Renal cortex interstitium (tissue), 15 donors: ENCODE measurements around the gene CFTR. TPM values are rescaled to one million over a fixed set of nuclear protein-coding genes. Genes with fewer than 3 reads are reported as not detected.
A peak's percentile ranks its signal among the peaks of the same experiment; 100 is the strongest.
"Not testable (repeated sequence)": the region's sequence is repeated elsewhere in the genome, so short reads cannot be mapped to it uniquely, and the experiment has no call there.

Source experiments
- DNase-seq, 11 donors: peaks; one replicate each; pipeline ENCODE4 v3.0.0-alpha.2; 2013; ENCODE audit warnings: low read depth in 9 of 11, low spot score in 4 of 11; ENCODE audit errors: extremely low read depth in 1 of 11
- long read RNA-seq, 16 experiments: transcript quantifications; one replicate each; lab custom pipeline, GENCODE V29; 2026
- polyA plus RNA-seq, 3 donors: library from polyadenylated mRNA; unstranded; fragments of 120-200 nt; gene quantifications; one replicate each; pipeline ENCODE4 v1.2.1, GENCODE V29; 2013; ENCODE audit not compliant: insufficient read length in 3 of 3

CFTR gene
- polyA plus RNA-seq = 1 to 10 TPM; 5.6 to 8.4 (median 6.0) TPM
- long read RNA-seq, donor 1, partial matches to known transcripts = 0 of 12 reads
- long read RNA-seq, donor 1, other reads (novel, unspliced or antisense) = 12 of 12 reads
- long read RNA-seq, donor 2 = 0 reads
- long read RNA-seq, donor 3 = 0 reads
- long read RNA-seq, donor 4 = 0 reads
- long read RNA-seq, donor 5 = 0 reads
- long read RNA-seq, donor 6 = 0 reads
- long read RNA-seq, donor 7, partial matches to known transcripts = 8 of 8 reads
- long read RNA-seq, donor 7, other reads (novel, unspliced or antisense) = 0 of 8 reads
- long read RNA-seq, donor 8 = 0 reads
- long read RNA-seq, donor 9 = 0 reads
- long read RNA-seq, donor 10 = 0 reads
- long read RNA-seq, donor 11 = 0 reads
- long read RNA-seq, donor 12 = 0 reads
- long read RNA-seq, donor 13 = 0 reads
- long read RNA-seq, donor 14 = 0 reads
- long read RNA-seq, donor 15 = 0 reads
- long read RNA-seq, donor 16 = 0 reads

DNA sequence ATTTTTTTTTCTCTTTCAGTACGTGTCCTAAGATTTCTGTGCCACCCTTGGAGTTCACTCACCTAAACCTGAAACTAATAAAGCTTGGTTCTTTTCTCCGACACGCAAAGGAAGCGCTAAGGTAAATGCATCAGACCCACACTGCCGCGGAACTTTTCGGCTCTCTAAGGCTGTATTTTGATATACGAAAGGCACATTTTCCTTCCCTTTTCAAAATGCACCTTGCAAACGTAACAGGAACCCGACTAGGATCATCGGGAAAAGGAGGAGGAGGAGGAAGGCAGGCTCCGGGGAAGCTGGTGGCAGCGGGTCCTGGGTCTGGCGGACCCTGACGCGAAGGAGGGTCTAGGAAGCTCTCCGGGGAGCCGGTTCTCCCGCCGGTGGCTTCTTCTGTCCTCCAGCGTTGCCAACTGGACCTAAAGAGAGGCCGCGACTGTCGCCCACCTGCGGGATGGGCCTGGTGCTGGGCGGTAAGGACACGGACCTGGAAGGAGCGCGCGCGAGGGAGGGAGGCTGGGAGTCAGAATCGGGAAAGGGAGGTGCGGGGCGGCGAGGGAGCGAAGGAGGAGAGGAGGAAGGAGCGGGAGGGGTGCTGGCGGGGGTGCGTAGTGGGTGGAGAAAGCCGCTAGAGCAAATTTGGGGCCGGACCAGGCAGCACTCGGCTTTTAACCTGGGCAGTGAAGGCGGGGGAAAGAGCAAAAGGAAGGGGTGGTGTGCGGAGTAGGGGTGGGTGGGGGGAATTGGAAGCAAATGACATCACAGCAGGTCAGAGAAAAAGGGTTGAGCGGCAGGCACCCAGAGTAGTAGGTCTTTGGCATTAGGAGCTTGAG, at the start of gene CFTR:
CFTR (plus strand) TSS at position 801 of the 830 bp plus-strand sequence. CDS start 70 bp downstream, outside the sequence.
- DNase-seq = no peak

DNA sequence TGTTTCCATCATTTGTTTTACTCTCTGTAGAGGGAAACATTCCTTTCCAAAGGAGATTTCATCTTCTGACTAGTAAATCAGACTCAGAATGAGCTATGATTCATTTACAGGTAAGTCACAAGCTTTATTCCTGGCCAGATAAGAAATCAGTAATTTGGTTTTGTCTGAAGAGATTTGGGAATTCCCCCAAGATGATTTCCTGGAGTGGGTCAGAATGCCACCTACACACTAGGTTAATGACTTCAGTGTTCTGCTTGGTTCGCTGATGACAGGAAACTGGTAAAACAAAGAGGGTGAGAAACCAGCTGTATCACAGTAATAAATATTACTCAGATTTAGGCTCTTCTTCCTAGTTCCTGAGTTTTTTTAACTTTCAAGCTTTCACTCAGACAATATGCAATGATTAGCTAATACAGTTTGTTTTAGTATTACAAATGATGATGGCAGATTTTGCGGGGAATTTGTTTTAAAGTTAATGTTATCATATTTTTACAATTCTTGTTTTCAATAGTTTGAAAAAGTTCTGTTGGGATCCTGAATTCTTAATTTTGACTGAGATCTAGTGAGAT, 44.3 kb upstream of the CFTR start:
- no peak for DNase-seq

DNA sequence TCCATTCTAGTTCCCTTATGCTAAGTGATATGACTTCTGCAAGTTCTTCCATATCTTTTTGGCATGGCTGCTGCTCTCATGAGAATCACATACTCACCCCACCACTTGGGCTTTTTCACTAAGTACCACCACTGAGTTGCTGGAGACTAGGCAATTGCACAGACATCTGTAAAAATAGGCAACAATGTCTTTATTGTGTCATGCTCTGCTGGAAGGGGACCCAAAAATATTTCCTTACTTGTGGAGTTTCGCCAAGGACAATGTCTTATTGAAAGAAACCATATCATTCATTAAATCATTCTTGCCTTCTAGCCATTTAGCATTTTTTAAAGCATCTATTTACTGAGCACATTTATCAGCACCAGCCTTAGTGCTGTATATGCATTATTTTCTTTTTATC, 35.2 kb upstream of the CFTR start:
- no peak for DNase-seq

DNA sequence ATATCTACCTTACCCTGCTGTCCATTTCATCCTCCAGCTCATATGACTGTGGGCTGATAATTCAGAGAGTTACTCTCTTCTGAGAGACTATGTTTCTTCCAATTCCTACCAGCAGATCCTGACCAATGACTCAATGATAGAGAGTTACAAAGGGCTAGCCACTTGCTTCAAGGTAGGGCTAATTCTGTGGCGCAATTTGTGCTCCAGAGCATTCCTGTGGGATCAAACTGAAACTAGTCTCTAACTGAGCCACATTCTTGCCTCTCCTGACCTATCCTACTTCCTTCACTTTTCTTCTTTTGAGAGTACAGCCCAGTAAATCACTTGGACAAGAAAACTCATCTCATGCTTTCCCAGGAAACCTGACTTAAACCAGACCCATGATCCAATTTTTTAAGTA, 34.6 kb upstream of the CFTR start:
- no peak for DNase-seq

DNA sequence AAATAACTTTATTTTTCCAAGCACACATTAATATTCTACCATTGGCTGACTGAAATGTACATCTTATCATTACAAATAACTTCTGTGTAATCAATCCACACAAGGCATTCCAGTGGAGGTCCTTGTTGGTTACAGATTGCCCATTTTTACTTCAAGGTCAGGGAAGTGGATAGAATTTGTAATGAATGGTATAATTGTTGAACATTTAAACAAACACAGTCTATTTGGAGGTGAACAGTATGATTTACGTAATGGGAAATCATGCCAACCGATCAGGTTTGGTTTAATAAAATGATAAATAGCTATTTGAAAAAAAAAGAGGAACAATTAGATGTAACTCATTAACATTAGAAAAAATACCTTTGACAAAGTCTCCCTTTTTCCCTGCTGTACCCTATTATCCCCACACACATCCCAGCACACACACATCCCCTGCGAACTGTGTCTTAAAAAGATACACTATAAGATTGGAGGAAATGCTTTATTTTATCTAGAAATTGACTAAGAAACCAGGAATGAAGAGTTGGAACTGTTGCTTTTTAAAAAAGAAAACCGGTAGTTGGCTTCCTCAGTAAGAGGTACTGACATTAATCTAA, 33.5 kb upstream of the CFTR start:
- no peak for DNase-seq

DNA sequence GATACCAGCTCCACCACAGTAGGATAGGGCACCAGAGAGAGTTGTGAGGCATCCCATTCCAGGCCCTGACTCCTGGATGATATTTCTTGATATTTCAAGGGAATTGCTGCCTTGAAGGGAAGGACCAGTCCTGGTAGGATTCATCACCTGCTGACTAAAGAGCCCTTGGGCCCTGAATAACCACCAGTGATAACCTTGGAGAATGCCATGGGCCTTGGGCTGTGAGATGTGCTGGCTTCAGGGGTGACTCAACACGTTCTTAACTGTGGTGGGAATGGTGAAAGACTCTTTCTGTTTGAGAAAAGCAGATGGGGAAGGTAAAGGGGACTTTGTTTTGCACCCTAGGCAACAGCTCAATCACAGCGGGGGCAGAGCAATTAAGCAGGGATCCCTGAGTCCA, 31.2 kb upstream of the CFTR start:
- DNase-seq = no peak

DNA sequence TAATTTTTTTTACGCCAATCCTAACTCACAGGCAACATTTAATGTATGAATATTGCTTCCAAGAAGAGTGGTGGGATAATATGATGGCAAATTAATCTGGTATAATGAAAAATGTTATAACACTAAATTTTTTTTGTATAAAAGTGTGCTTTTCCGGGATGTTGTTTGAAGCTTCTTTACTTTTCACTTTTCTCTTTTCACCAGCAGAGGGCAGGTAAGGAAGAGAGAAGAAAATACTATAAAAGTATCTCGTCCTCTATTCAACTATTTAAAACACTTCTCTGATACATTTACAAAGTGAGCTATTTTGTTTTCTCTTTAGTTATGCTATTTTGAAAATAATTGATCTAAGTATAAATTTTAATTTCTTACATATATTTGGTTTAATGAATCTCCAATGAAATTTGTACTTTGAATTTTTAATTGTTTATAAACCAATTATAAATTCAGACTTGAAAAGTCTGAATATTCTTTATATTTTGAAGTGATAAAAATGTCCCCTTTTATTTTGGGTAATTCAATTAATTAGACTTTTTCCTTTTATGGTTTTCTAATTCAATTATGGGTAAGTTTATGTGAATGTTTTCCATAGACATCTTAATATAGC, 20.7 kb upstream of the CFTR start:
- DNase-seq = peak in 2 of 11 donors; percentile 9 to 29

DNA sequence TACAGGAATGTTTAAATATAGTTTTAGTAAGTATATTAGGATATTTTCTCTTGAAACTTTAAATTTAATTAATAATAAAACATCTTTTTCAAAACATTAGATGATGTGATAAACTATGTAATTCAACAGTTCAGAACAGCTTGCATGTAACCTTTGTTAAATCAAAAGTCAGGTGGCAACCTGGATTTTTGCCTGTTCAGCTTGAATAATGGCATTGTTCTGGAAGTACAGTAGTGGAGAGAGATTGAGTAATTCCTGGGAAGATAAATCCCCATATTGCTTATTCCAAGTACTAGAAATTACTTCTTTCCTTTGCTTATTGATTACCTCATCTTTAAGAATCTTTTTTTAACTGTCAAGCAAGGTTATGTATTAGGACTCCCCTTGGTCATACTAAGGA, 20.1 kb upstream of the CFTR start:
- DNase-seq = no peak

DNA sequence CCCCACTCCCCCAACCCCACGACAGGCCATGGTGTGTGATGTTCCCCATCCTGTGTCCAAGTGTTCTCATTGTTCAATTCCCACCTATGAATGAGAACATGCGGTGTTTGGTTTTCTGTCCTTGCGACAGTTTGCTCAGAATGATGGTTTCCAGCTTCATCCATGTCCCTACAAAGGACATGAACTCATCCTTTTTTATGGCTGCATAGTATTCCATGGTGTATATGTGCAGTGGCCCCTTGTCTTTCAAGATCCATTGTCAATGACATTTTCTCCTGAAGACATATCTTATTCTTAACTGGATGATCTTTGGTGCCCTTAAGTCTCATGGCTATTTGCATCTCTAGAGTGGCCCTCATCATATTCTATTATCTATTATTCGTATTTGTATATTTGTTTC, 19.0 kb upstream of the CFTR start:
- not testable (repeated sequence) for DNase-seq

DNA sequence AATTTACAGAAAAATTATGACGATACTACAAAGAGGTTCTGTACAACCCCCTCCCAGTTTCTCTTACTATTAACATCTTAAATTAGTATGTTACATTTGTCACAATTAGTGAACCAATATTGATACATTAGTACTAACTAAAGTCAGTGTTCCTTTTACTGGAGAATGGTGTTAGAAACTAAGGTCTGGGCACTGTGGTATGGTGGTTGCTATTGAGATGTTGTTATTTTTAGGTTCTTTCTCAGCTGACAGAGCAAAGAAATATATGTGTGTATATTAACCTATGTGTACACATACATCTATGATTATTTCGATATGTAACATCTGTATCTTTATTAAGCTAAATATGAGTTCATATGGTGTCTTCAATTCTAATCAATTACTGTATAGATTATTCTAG, 11.7 kb upstream of the CFTR start:
- DNase-seq = no peak

DNA sequence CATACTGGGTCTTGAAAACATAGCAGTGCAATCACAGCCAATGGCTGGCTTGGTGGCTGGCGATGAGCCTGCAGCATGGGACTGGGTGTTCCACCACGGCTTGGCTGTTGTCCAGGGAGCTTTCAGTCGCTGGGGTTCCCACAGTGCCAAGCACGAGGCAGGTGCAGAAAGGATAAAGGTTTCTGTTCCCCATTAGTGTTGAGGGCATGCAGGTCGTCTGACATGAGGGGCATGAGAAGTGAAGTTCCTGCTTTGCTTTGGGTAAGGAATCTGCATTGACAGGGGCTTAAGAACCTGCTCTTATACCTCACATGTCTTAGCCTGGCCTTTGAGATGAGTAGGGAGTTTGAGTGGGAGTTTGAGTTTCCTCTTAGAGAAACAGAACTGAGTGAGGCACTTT, 9.0 kb upstream of the CFTR start:
- DNase-seq = no peak

DNA sequence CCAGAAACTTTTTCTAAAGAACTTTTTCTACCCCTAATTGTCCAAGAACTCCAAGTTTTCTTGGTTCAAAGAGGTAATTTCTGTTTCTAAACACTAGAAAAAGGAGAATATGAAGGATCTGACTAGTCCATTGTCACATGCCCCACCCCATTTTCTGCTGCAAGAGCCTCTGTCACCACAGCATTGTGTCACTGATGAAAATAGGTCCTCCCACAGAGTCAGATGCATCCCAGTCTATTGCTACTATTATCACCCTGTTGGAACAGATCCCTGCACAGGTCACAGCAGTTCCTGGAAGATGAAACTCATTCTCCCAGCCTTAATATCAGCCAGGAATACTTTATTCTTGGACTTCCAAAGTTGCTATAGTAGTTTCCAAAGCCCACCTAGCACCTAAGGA, 7.5 kb upstream of the CFTR start:
- DNase-seq = no peak

DNA sequence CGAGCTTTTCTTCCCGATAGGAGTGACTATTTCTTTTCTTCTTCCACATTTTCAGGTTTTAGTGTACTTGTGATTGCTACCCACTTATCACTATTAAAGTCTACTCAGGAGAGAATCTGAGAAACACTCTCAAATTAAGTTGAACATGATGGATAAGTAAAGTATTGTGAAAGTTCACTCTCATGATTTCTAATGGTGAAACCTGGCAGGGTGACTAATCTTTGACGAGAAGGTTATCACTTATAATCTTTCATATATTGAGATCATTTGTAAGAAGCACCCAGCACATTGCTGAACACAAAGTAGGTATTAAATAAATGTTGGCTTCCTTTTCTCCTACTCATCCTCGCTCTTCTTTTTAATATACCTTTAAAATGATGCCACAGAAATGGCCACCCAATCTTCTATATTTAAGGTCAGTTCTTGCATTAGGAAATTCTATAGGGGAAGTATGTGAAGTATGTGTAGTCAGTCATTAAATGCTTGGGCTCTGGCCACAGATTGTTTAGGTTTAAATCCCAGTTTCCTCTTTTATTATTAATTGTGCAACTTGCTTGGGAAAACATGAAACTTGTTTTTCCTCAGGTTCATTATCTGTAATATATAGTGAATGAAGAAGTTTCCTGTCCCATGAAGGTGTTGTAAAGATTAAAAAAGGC, 3.1 kb upstream of the CFTR start:
- DNase-seq = no peak

DNA sequence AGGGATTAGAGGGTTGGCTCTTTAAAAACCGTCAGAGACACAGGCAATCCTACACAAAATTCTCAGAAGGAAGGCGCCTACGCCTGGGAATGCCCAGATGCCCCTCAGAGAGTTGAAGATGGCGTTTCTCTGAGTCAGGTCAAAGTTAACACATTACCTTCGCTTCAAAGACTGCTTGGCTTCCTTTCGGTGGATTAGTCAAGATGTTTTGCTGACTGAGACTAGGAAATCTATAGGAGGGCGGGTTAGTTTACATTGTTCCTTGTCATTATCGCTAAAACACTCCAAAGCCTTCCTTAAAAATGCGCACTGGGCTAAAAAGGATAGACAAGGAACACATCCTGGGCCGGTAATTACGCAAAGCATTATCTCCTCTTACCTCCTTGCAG, 995 bp upstream of the CFTR start:
- no peak for DNase-seq

DNA sequence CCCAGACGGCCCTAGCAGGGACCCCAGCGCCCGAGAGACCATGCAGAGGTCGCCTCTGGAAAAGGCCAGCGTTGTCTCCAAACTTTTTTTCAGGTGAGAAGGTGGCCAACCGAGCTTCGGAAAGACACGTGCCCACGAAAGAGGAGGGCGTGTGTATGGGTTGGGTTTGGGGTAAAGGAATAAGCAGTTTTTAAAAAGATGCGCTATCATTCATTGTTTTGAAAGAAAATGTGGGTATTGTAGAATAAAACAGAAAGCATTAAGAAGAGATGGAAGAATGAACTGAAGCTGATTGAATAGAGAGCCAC, 184 bp downstream of the CFTR start:
- no peak for DNase-seq

DNA sequence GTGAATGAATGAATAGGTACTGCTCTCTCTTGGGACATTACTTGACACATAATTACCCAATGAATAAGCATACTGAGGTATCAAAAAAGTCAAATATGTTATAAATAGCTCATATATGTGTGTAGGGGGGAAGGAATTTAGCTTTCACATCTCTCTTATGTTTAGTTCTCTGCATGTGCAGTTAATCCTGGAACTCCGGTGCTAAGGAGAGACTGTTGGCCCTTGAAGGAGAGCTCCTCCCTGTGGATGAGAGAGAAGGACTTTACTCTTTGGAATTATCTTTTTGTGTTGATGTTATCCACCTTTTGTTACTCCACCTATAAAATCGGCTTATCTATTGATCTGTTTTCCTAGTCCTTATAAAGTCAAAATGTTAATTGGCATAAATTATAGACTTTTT, 1.2 kb downstream of the CFTR start:
- DNase-seq = no peak

DNA sequence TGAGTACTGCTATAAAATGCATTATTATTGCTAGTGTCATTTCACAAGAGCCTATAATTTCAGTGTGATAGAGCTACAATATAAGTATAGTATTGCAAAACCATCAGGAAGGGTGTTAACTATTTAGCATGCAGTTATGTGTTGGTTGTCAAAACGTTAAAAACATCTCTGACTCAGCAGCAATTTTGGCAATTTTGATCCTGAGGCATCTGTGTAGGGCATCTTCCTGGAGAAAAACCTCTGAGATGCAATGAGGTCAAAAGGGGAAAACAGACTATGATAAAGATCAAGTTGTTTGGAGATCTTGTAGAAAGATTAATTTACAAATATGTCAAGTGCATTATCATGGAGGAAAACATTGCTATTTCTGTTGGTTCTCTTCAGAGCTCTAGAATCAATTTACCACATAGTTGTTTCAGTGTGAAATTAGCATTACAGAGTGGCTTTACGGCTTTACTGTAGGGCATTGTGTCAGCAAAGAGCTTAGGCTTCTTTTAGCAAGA, 5.3 kb downstream of the CFTR start:
- DNase-seq = no peak

DNA sequence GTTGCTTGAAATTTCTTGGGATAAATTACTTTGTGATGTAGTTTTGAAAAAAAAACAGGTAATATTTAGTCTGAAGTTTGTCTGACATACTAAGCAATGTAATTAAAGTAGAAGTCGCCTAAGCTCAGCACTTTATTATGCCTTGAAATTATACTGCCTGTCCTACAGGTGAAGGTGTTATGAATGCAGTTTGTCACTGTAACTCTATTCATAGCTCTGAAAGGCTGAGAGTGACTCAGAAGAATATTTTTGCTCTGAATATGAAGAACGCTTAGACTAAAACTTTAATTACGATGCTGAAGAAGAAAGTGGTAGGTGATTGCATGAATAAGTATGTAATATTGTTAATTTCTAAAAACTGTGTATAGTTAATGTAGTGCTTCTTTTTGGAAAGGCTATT, 9.2 kb downstream of the CFTR start:
- DNase-seq = no peak

DNA sequence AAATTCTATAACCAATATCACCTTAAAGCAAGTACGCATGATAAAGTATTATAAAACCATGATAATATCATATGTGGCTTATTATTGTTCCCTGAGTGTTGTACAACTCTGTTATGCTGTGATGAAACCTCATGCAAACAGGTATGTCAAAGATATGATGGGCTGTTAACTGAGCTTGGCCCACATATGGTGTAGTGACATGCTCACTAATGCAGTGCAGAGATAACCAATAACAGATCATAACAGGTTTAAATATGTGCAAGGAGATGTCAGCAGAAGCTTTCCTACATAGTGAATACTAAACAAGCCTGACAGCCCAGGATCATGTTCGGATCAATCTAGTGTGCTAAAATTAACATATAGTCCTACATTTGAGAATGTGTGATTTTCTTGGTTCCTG, 9.6 kb downstream of the CFTR start:
- DNase-seq = no peak
